ENCODE data around the gene TMEM163.

DNA sequence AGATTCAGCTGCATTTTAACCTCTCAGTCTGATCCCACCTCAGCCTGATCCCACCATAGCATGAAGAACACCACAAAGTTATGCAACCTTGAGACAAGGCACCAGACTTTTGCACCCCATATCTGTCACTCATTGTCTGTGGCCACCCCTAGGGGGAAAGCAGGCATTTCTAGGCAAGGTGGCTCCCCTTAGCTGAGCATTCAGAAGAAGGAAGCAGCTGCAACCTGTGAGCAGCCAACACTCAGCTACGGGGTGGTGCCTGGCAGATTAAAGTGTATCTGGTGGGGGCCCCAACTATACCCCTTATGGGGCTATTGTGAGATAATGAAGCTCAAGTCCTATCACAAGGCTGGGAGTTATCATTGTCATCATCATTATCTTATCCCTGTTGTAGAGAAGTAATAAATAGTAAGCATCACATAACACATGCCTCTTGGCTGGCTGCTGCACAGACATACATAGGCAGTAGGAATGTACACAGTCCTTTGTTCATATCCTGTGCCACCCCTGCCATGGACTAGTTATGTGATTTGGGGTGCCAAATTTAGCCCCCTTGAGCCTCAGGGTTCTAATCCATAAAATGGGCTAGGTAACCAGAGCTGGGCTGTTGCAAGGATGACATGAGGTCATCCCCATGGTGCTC lies 20.6 kb upstream of the TMEM163 start:
- TF ChIP-seq, protein P1, sequence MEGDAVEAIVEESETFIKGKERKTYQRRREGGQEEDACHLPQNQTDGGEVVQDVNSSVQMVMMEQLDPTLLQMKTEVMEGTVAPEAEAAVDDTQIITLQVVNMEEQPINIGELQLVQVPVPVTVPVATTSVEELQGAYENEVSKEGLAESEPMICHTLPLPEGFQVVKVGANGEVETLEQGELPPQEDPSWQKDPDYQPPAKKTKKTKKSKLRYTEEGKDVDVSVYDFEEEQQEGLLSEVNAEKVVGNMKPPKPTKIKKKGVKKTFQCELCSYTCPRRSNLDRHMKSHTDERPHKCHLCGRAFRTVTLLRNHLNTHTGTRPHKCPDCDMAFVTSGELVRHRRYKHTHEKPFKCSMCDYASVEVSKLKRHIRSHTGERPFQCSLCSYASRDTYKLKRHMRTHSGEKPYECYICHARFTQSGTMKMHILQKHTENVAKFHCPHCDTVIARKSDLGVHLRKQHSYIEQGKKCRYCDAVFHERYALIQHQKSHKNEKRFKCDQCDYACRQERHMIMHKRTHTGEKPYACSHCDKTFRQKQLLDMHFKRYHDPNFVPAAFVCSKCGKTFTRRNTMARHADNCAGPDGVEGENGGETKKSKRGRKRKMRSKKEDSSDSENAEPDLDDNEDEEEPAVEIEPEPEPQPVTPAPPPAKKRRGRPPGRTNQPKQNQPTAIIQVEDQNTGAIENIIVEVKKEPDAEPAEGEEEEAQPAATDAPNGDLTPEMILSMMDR (IDR thresholded peaks at IDR 0.05): no peak
- TF ChIP-seq POLR2A (IDR thresholded peaks at IDR 0.05): no peak
